Trophoblast cell (in vitro differentiated cells and primary cell): Measurements from ENCODE around the gene ELOVL6.
"Not testable (repeated sequence)": the region's sequence is repeated elsewhere in the genome, so short reads cannot be mapped to it uniquely, and the experiment has no call there.

Experiments used
- DNase-seq, 2 donors: peaks; one replicate each; pipeline ENCODE4 v3.0.0-alpha.2; 2016
- H2AFZ ChIP-seq: 2 replicates; pipeline ENCODE4 v1.6.1; 2013; ENCODE audit warnings: low read length, moderate library complexity, mild to moderate bottlenecking; ENCODE audit not compliant: insufficient read depth, poor library complexity
- H2AK5ac ChIP-seq: 2 replicates; pipeline ENCODE4 v1.6.1; 2013; ENCODE audit warnings: mild to moderate bottlenecking, low read length
- H2BK120ac ChIP-seq: 2 replicates; pipeline ENCODE4 v1.6.1; 2013; ENCODE audit warnings: low read length, mild to moderate bottlenecking, moderate library complexity; ENCODE audit not compliant: insufficient read depth, poor library complexity
- H2BK12ac ChIP-seq: 2 replicates; pipeline ENCODE4 v1.6.1; 2013; ENCODE audit warnings: mild to moderate bottlenecking, low read length, moderate library complexity
- H2BK5ac ChIP-seq: 2 replicates; pipeline ENCODE4 v1.6.1; 2013; ENCODE audit warnings: low read length, low read depth, moderate library complexity, mild to moderate bottlenecking; ENCODE audit not compliant: poor library complexity
- H3K14ac ChIP-seq: 2 replicates; pipeline ENCODE4 v1.6.1; 2013; ENCODE audit warnings: mild to moderate bottlenecking, low read length
- H3K18ac ChIP-seq: 2 replicates; pipeline ENCODE4 v1.6.1; 2013; ENCODE audit warnings: mild to moderate bottlenecking, low read length
- H3K23ac ChIP-seq: 2 replicates; pipeline ENCODE4 v1.6.1; 2013; ENCODE audit warnings: low read length
- H3K27ac ChIP-seq: 2 replicates; pipeline ENCODE4 v1.5.1; 2013; ENCODE audit warnings: low read depth, mild to moderate bottlenecking, inconsistent platforms, low read length, moderate library complexity
- H3K27me3 ChIP-seq: 2 replicates; pipeline ENCODE4 v1.6.1; 2013; ENCODE audit warnings: inconsistent platforms, mild to moderate bottlenecking, low read length, moderate library complexity; ENCODE audit not compliant: insufficient read depth
- H3K36me3 ChIP-seq, 2 experiments: 1 replicate in 1 of 2; 2 replicates in 1 of 2; pipeline ENCODE4 v1.6.1; 2013; ENCODE audit warnings: low read length in 2 of 2, mild to moderate bottlenecking in 2 of 2, moderate library complexity in 1 of 2; ENCODE audit not compliant: insufficient read depth in 2 of 2, control insufficient read depth in 1 of 2
- H3K4ac ChIP-seq: 2 replicates; pipeline ENCODE4 v1.6.1; 2013; ENCODE audit warnings: low read depth, mild to moderate bottlenecking, low read length, moderate library complexity
- H3K4me1 ChIP-seq, 2 experiments: 1 replicate in 1 of 2; 2 replicates in 1 of 2; pipeline ENCODE4 v1.6.1; 2013; ENCODE audit warnings: low read length in 2 of 2, mild to moderate bottlenecking in 2 of 2, moderate library complexity in 1 of 2; ENCODE audit not compliant: insufficient read depth in 2 of 2, control insufficient read depth in 1 of 2
- H3K4me2 ChIP-seq: 2 replicates; pipeline ENCODE4 v1.6.1; 2013; ENCODE audit warnings: inconsistent platforms, mild to moderate bottlenecking, low read length, moderate library complexity
- H3K4me3 ChIP-seq: 2 replicates; pipeline ENCODE4 v1.5.1; 2013; ENCODE audit warnings: mild to moderate bottlenecking, low read depth, low read length, inconsistent platforms
- H3K79me1 ChIP-seq: one replicate; pipeline ENCODE4 v1.6.1; 2013; ENCODE audit warnings: low read length
- H3K79me2 ChIP-seq: 2 replicates; pipeline ENCODE4 v1.6.1; 2013; ENCODE audit warnings: low read length, mild to moderate bottlenecking; ENCODE audit not compliant: control insufficient read depth, insufficient read depth, poor library complexity
- H3K9ac ChIP-seq: 2 replicates; pipeline ENCODE4 v1.6.1; 2013; ENCODE audit warnings: mild to moderate bottlenecking, low read length
- H3K9me3 ChIP-seq: 2 replicates; pipeline ENCODE4 v1.6.1; 2013; ENCODE audit warnings: low read depth, mild to moderate bottlenecking, control low read depth, inconsistent platforms, low read length; ENCODE audit not compliant: insufficient read depth
- H4K12ac ChIP-seq: 2 replicates; pipeline ENCODE4 v1.6.1; 2013; ENCODE audit warnings: low read depth, mild to moderate bottlenecking, low read length, moderate library complexity
- H4K8ac ChIP-seq: 2 replicates; pipeline ENCODE4 v1.6.1; 2013; ENCODE audit warnings: low read depth, mild to moderate bottlenecking, low read length, moderate library complexity
- H4K91ac ChIP-seq: one replicate; pipeline ENCODE4 v1.6.1; 2013; ENCODE audit warnings: low read depth, mild to moderate bottlenecking, low read length, moderate library complexity
- WGBS: extraction: QIAGEN DNeasy Blood & Tissue Kit; methylation state at CpG from one replicate; pipeline ENCODE4 v1.1.7; 2013; ENCODE audit warnings: missing lambda C conversion rate; ENCODE audit not compliant: insufficient read length, insufficient coverage; ENCODE audit errors: extremely low coverage; 5-methylcytosine and 5-hydroxymethylcytosine counted together

Gene ELOVL6

GRCh38 chr4:110039164-110039563 is 159.3 kb downstream of the ELOVL6 start:
- no CpG with 5 or more reads among the region's 11 CpGs for WGBS
- H3K79me1 ChIP-seq, H3K79me2 ChIP-seq, H3K23ac ChIP-seq, H2BK120ac ChIP-seq, H3K18ac ChIP-seq, H3K27ac ChIP-seq, H4K8ac ChIP-seq, H3K4ac ChIP-seq, H3K4me2 ChIP-seq, H3K4me1 ChIP-seq, H3K4me3 ChIP-seq, H2AFZ ChIP-seq, H2BK5ac ChIP-seq, H2BK12ac ChIP-seq, H3K36me3 ChIP-seq, H3K9ac ChIP-seq, H2AK5ac ChIP-seq, H3K9me3 ChIP-seq, H4K12ac ChIP-seq, H3K14ac ChIP-seq, H3K27me3 ChIP-seq, DNase-seq, H4K91ac ChIP-seq: not testable (repeated sequence)

- Histone ChIP-seq H2BK120ac (no peak overlapping the region), H3K18ac (no peak overlapping the region), H3K79me2 (no peaks in the 10 kb centered on the region), H3K4ac (no peak overlapping the region), H3K79me1 (no peaks in the 10 kb centered on the region), H3K9ac (no peak overlapping the region), H3K27me3 (no peaks in the 10 kb centered on the region), H3K4me3 (no peak overlapping the region), H3K9me3 (no peaks in the 10 kb centered on the region), H2AFZ (no peak overlapping the region), H3K4me1 (no peaks in the 10 kb centered on the region), H3K36me3 (no peaks in the 10 kb centered on the region), H2AK5ac (no peak overlapping the region), H2BK12ac (no peak overlapping the region), H3K23ac (no peak overlapping the region), H4K8ac (no peak overlapping the region), H2BK5ac (no peak overlapping the region), H4K12ac (no peak overlapping the region), H3K4me2 (no peak overlapping the region), H4K91ac (no peak overlapping the region), H3K27ac (no peak overlapping the region), H3K14ac (no peak overlapping the region)
- no CpG with 5 or more reads among the region's 3 CpGs for WGBS
- no peak for DNase-seq
Measured at GRCh38 chr4:110034026-110034393, 164.4 kb downstream of the ELOVL6 start.

GRCh38 chr4:110033355-110034025 is 164.9 kb downstream of the ELOVL6 start:
- no peak overlapping the region for H3K14ac ChIP-seq
- H4K12ac ChIP-seq, result no peak overlapping the region
- H3K36me3 ChIP-seq, result no peaks in the 10 kb centered on the region
- no peaks in the 10 kb centered on the region for H3K9me3 ChIP-seq
- no peak overlapping the region for H4K91ac ChIP-seq
- WGBS, result no CpG with 5 or more reads among the region's 8 CpGs
- no peak overlapping the region for H2AFZ ChIP-seq
- no peaks in the 10 kb centered on the region for H3K27me3 ChIP-seq
- no peak overlapping the region for H3K4me2 ChIP-seq
- H3K27ac ChIP-seq, result no peak overlapping the region
- H2AK5ac ChIP-seq, result no peak overlapping the region
- no peak overlapping the region for H2BK120ac ChIP-seq
- DNase-seq, result no peak
- H3K79me1 ChIP-seq, result no peaks in the 10 kb centered on the region
- H2BK5ac ChIP-seq, result no peak overlapping the region
- no peak overlapping the region for H2BK12ac ChIP-seq
- H3K9ac ChIP-seq, result no peak overlapping the region
- no peak overlapping the region for H4K8ac ChIP-seq
- no peak overlapping the region for H3K18ac ChIP-seq
- no peak overlapping the region for H3K23ac ChIP-seq
- H3K4ac ChIP-seq, result no peak overlapping the region
- H3K4me3 ChIP-seq, result no peak overlapping the region
- no peaks in the 10 kb centered on the region for H3K4me1 ChIP-seq
- no peaks in the 10 kb centered on the region for H3K79me2 ChIP-seq

- Histone ChIP-seq H2AK5ac (no peak overlapping the region), H3K23ac (no peak overlapping the region), H2AFZ (no peak overlapping the region), H3K9me3 (no peaks in the 10 kb centered on the region), H4K8ac (no peak overlapping the region), H3K4me2 (no peak overlapping the region), H3K18ac (no peak overlapping the region), H3K4ac (no peak overlapping the region), H3K27me3 (no peaks in the 10 kb centered on the region), H2BK120ac (no peak overlapping the region), H2BK5ac (no peak overlapping the region), H3K9ac (no peak overlapping the region), H3K27ac (no peak overlapping the region), H4K12ac (no peak overlapping the region), H3K79me2 (no peaks in the 10 kb centered on the region), H3K79me1 (no peaks in the 10 kb centered on the region), H2BK12ac (no peak overlapping the region), H4K91ac (no peak overlapping the region), H3K4me1 (no peaks in the 10 kb centered on the region), H3K14ac (no peak overlapping the region), H3K4me3 (no peak overlapping the region), H3K36me3 (no peaks in the 10 kb centered on the region)
- whole genome bisulfite sequencing, result no CpG with 5 or more reads among the region's 7 CpGs
- DNase-seq, result no peak
Measured at GRCh38 chr4:110032603-110033002, 165.8 kb downstream of the ELOVL6 start.
